ENCODE results near the gene ELOVL6. TPM values are rescaled to one million over a fixed set of nuclear protein-coding genes. Genes with fewer than 3 reads are reported as not detected.

The ELOVL6 gene
- total RNA-seq, 4 donors from 2014 or later: 5.5 to 12.9 (median 9.7) TPM; not detected in 1

- Histone ChIP-seq H3K4me1 (no peaks in the 10 kb centered on the region), H3K27ac (no peak overlapping the region), H3K27me3 (no peaks in the 10 kb centered on the region), H3K9me3 (no peaks in the 10 kb centered on the region), H3K36me3 (no peaks in the 10 kb centered on the region), H3K4me3 (no peak overlapping the region)
- DNase-seq: no peak
- intact Hi-C loops (cut with DNase I; ENCODE audit: low total_unique reads): no loop called here
- no peak for TF ChIP-seq POLR2A (IDR thresholded peaks at IDR 0.05)
- TF ChIP-seq CTCF (IDR thresholded peaks at IDR 0.05): no peak
Observed at GRCh38 chr4:110064934-110065333, 133.5 kb downstream of the ELOVL6 start.

DNA sequence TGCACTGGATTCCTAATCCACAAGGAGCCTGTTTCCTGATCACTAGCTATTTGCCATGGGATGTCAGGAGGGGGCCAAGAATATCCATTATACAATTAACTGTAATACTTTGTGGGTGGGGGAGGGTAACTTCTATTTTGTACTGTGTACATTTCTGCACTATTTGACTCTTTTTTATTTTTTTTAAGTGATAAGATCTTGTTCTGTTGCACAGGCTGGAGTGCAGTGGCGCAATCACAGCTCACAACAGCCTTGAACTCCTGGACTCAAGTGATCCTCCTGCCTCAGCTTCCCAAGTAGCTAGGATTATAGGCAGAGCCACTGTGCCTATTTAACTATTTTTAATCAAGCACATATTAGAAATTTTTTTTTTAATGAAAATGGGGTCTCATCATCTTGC lies 134.1 kb downstream of the ELOVL6 start:
- DNase-seq: no peak
- no peaks in the 10 kb centered on the region for H3K36me3 ChIP-seq
- TF ChIP-seq POLR2A (IDR thresholded peaks at IDR 0.05): no peak
- TF ChIP-seq CTCF (IDR thresholded peaks at IDR 0.05): no peak
- no peak overlapping the region for H3K4me3 ChIP-seq
- no peaks in the 10 kb centered on the region for H3K4me1 ChIP-seq
- no peaks in the 10 kb centered on the region for H3K9me3 ChIP-seq
- no peak overlapping the region for H3K27ac ChIP-seq
- H3K27me3 ChIP-seq: no peaks in the 10 kb centered on the region
- intact Hi-C loops (cut with DNase I; ENCODE audit: low total_unique reads): no loop called here

DNA sequence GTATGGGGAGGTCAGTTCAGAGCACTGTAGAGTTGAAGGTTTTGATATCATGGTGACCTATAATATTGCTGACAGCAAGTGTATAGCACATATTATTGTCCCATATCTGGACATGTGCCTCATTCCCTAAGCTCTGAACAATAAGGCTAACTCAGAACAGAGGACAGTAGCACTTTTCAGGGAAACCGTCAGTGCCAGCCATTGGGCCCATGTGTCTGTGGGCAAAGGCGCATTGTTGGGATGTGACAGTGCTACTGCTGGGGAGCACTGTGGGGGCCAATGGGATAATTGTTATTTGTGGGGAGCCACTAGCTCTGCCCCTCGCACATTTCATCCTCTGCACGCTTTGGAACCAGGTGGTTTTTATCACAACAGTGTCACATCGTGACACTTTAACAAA lies 136.2 kb downstream of the ELOVL6 start:
- intact Hi-C loops (cut with DNase I; ENCODE audit: low total_unique reads): no loop called here
- no peaks in the 10 kb centered on the region for H3K4me1 ChIP-seq
- H3K36me3 ChIP-seq: no peaks in the 10 kb centered on the region
- no peaks in the 10 kb centered on the region for H3K9me3 ChIP-seq
- no peak for DNase-seq
- H3K4me3 ChIP-seq: no peak overlapping the region
- no peak overlapping the region for H3K27ac ChIP-seq
- no peaks in the 10 kb centered on the region for H3K27me3 ChIP-seq
- no peak for TF ChIP-seq POLR2A (IDR thresholded peaks at IDR 0.05)
- no peak for TF ChIP-seq CTCF (IDR thresholded peaks at IDR 0.05)

DNA sequence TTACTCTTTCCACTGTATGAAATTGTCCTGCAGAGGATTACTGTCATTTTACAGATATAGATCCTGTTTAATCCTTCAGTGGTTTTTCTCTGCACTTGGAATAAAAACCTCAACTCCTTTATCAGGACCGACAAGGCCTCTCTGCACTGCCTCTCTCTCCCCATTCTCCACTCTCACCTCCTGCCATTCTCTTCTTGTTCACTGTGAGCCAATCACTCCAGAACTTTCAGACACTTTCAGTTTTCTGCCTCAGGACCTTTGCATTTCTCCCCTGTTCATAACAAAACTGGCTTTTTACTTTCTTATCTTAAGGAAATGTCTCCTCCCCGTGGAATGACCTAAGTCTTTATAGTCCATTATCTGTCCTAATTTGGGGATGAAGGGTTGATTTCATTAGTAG lies 137.3 kb downstream of the ELOVL6 start:
- Histone ChIP-seq H3K27ac (no peak overlapping the region), H3K4me3 (no peak overlapping the region), H3K27me3 (no peaks in the 10 kb centered on the region), H3K9me3 (no peaks in the 10 kb centered on the region), H3K36me3 (no peaks in the 10 kb centered on the region), H3K4me1 (no peaks in the 10 kb centered on the region)
- no peak for TF ChIP-seq POLR2A (IDR thresholded peaks at IDR 0.05)
- TF ChIP-seq CTCF (IDR thresholded peaks at IDR 0.05): no peak
- no peak for DNase-seq
- intact Hi-C loops (cut with DNase I; ENCODE audit: low total_unique reads): no loop called here

DNA sequence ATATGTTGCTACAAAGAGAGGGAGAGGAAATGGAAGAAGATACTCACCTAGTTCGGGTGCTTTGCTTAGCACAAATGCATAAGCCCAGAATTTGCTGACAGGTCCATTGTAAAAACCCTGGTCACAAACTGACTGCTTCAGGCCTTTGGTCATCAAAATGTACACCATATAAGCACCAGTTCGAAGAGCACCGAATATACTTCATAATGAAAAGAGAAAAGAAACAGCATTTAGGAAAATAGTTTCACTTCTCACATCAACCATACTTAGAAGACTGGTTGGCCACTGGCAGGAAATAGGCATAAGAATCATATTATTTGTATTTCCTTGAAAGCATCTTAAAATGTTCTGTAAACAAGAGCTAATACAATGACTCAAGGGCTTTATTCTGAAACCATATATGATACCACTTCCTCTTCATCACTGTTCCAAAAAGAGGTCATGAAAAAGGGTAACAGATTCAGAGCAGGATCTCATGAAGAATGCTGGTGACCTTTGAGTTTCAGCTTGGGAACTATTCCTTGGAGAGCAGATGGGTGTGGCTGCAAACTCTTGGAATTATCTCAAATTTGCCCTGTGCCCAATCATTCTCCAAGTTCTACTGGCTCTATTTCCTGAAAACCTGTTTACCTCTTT lies 138.7 kb downstream of the ELOVL6 start:
- Histone ChIP-seq H3K9me3 (no peaks in the 10 kb centered on the region), H3K36me3 (no peaks in the 10 kb centered on the region), H3K27me3 (no peaks in the 10 kb centered on the region), H3K4me3 (no peak overlapping the region), H3K4me1 (no peaks in the 10 kb centered on the region), H3K27ac (no peak overlapping the region)
- intact Hi-C loops (cut with DNase I; ENCODE audit: low total_unique reads): no loop called here
- DNase-seq: no peak
- TF ChIP-seq CTCF (IDR thresholded peaks at IDR 0.05): no peak
- no peak for TF ChIP-seq POLR2A (IDR thresholded peaks at IDR 0.05)
